Measurements from ENCODE around the gene SH2D3C.

Gene SH2D3C

GRCh38 chr9:127703289-127703946, 75.0 kb downstream of the SH2D3C start:
- DNase-seq (ENCODE audit: low read depth in 3 of 3), result no peak

- no peak for DNase-seq (ENCODE audit: low read depth in 3 of 3)
These were observed 77.7 kb downstream of the SH2D3C start for GRCh38 chr9:127700594-127701255.

GRCh38 chr9:127700140-127700539, 78.3 kb downstream of the SH2D3C start:
- DNase-seq (ENCODE audit: low read depth in 3 of 3), result no peak

- peak; percentile 70 to 86 (median 79) for DNase-seq (ENCODE audit: low read depth in 3 of 3)
These were observed 79.3 kb downstream of the SH2D3C start for GRCh38 chr9:127698985-127699670.

- DNase-seq (ENCODE audit: low read depth in 3 of 3), result no peak
These were observed 80.1 kb downstream of the SH2D3C start for GRCh38 chr9:127698386-127698785.

GRCh38 chr9:127697575-127697974, 80.9 kb downstream of the SH2D3C start:
- no peak for DNase-seq (ENCODE audit: low read depth in 3 of 3)

GRCh38 chr9:127694890-127695720, 83.4 kb downstream of the SH2D3C start:
- DNase-seq (ENCODE audit: low read depth in 3 of 3), result no peak

- DNase-seq (ENCODE audit: low read depth in 3 of 3), result no peak
These were observed 84.8 kb downstream of the SH2D3C start for GRCh38 chr9:127693697-127694096.

GRCh38 chr9:127693143-127693542, 85.3 kb downstream of the SH2D3C start:
- DNase-seq (ENCODE audit: low read depth in 3 of 3), result no peak

- no peak for DNase-seq (ENCODE audit: low read depth in 3 of 3)
These were observed 86.4 kb downstream of the SH2D3C start for GRCh38 chr9:127692071-127692470.

- no peak for DNase-seq (ENCODE audit: low read depth in 3 of 3)
These were observed 87.7 kb downstream of the SH2D3C start for GRCh38 chr9:127690735-127691134.

- no peak for DNase-seq (ENCODE audit: low read depth in 3 of 3)
These were observed 89.0 kb downstream of the SH2D3C start for GRCh38 chr9:127689329-127690000.

All from stimulated activated CD4-positive, alpha-beta T cell treated with anti-CD3 and anti-CD28 coated beads, TNF-alpha, amount 100 ng/mL, for 24 hours (primary cell).